ENCODE data around the gene CBX8. TPM values are rescaled to one million over a fixed set of nuclear protein-coding genes. Genes with fewer than 3 reads are reported as not detected.

CBX8 gene
- total RNA-seq, 1 donor from 2014 or later: 3.1 TPM

GRCh38 chr17:79754370-79754769, 42.5 kb downstream of the CBX8 start:
- no peak for DNase-seq (ENCODE audit: low spot score)

- DNase-seq (ENCODE audit: low spot score): no peak
These were observed 44.7 kb downstream of the CBX8 start for GRCh38 chr17:79752175-79752574.

GRCh38 chr17:79750650-79751545, 46.0 kb downstream of the CBX8 start:
- DNase-seq (ENCODE audit: low spot score): no peak

- DNase-seq (ENCODE audit: low spot score): no peak
These were observed 46.9 kb downstream of the CBX8 start for GRCh38 chr17:79749958-79750357.

GRCh38 chr17:79749156-79749815, 47.6 kb downstream of the CBX8 start:
- peak; percentile 77 for DNase-seq (ENCODE audit: low spot score)

GRCh38 chr17:79748295-79749099, 48.4 kb downstream of the CBX8 start:
- DNase-seq (ENCODE audit: low spot score): no peak

- no peak for DNase-seq (ENCODE audit: low spot score)
These were observed 49.2 kb downstream of the CBX8 start for GRCh38 chr17:79747508-79748294.

GRCh38 chr17:79746889-79747507, 49.9 kb downstream of the CBX8 start:
- no peak for DNase-seq (ENCODE audit: low spot score)

- DNase-seq (ENCODE audit: low spot score): no peak
These were observed 51.2 kb downstream of the CBX8 start for GRCh38 chr17:79745641-79746105.

- DNase-seq (ENCODE audit: low spot score): no peak
These were observed 53.3 kb downstream of the CBX8 start for GRCh38 chr17:79743614-79744013.

- DNase-seq (ENCODE audit: low spot score): no peak
These were observed 53.9 kb downstream of the CBX8 start for GRCh38 chr17:79742951-79743476.

GRCh38 chr17:79742589-79742918, 54.3 kb downstream of the CBX8 start:
- no peak for DNase-seq (ENCODE audit: low spot score)

Other genes with a start within 250 kb of the CBX8 start
- 9.1 TPM for gene RBFOX3, start 186.0 kb downstream of the CBX8 start, total RNA-seq (ENCODE audit: insufficient read depth, low replicate concordance)
- gene ENPP7, start 66.1 kb downstream of the CBX8 start, total RNA-seq (ENCODE audit: insufficient read depth, low replicate concordance): 0.48 TPM
- gene CBX2, start 18.9 kb downstream of the CBX8 start, total RNA-seq (ENCODE audit: insufficient read depth, low replicate concordance): 2.2 TPM
- 7.2 TPM for gene CBX4, start 42.4 kb upstream of the CBX8 start, total RNA-seq (ENCODE audit: insufficient read depth, low replicate concordance)
- gene TBC1D16, start 238.8 kb upstream of the CBX8 start, total RNA-seq (ENCODE audit: insufficient read depth, low replicate concordance): 21.7 TPM
- gene CCDC40, start 239.6 kb upstream of the CBX8 start, total RNA-seq (ENCODE audit: insufficient read depth, low replicate concordance): 2.9 TPM

Data from umbilical cord (tissue), 2 donors.